Prostate gland (tissue), 2 donors: ENCODE data around the gene MITD1.

Source experiments
- POLR2A ChIP-seq: fragments of 450-650 bp; IDR thresholded peaks from one replicate; pipeline ENCODE4 v1.6.1; 2016; ENCODE audit warnings: antibody characterized with exemption, mild to moderate bottlenecking
- POLR2AphosphoS5 ChIP-seq: sonication (generic); formaldehyde crosslinking; IDR thresholded peaks from one replicate; pipeline ENCODE4 v1.6.1; 2017; ENCODE audit warnings: antibody characterized with exemption
- TF ChIP-seq, protein P1 (sequence below), 4 experiments: fragments of 200-600 bp in 2 of 4; fragments of 450-650 bp in 2 of 4; sonication (generic) in 2 of 4; IDR thresholded peaks; 1 replicate in 3 of 4; 2 replicates in 1 of 4; pipeline ENCODE4 v1.5.1; 2016 to 2019; ENCODE audit warnings: antibody characterized with exemption in 4 of 4, mild to moderate bottlenecking in 2 of 4, moderate library complexity in 2 of 4

DNA sequence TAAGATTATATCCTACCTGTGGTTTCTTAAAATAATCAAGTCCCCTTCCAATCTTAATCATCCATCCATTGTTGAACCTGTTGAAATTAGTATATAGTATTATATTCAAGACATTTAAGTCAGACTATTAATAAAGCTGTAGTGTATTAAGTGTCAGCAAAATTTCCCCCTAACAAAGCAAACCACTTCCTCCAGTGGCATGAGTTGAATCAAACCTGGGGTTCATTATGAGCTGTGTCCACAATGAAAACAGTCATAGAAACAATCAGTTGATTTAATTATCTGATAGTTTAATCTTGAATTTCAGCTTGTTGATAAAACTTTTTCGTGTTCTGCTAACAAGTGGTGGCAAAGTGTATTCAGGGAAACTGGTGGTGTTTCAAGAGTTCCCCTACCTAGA, 11.3 kb downstream of the MITD1 start:
- TF ChIP-seq, protein P1, sequence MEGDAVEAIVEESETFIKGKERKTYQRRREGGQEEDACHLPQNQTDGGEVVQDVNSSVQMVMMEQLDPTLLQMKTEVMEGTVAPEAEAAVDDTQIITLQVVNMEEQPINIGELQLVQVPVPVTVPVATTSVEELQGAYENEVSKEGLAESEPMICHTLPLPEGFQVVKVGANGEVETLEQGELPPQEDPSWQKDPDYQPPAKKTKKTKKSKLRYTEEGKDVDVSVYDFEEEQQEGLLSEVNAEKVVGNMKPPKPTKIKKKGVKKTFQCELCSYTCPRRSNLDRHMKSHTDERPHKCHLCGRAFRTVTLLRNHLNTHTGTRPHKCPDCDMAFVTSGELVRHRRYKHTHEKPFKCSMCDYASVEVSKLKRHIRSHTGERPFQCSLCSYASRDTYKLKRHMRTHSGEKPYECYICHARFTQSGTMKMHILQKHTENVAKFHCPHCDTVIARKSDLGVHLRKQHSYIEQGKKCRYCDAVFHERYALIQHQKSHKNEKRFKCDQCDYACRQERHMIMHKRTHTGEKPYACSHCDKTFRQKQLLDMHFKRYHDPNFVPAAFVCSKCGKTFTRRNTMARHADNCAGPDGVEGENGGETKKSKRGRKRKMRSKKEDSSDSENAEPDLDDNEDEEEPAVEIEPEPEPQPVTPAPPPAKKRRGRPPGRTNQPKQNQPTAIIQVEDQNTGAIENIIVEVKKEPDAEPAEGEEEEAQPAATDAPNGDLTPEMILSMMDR (IDR thresholded peaks at IDR 0.05), result no peak
- TF ChIP-seq POLR2A, result no peak
- no peak for TF ChIP-seq POLR2AphosphoS5
